Heart left ventricle (tissue), 16 donors: ENCODE data around the gene ABHD10. TPM values are rescaled to one million over a fixed set of nuclear protein-coding genes. Genes with fewer than 3 reads are reported as not detected.
A peak's percentile ranks its signal among the peaks of the same experiment; 100 is the strongest.

Experiments
- ATAC-seq, 4 donors: fragments of 200-7000 bp; cut with Tn5 transposase; one replicate each; pipeline ENCODE4 v1.9.1; 2020 to 2022; ENCODE audit warnings: moderate library complexity in 4 of 4, mild to moderate bottlenecking in 3 of 4, moderate number of reproducible peaks in 1 of 4
- DNase-seq, 5 donors: peaks; one replicate each; pipeline ENCODE4 v3.0.0-alpha.2; 2020
- H3K27ac ChIP-seq, 12 donors: fragments of 200-600 bp; sonication (generic) in 4 of 12; one replicate each; pipeline versions ENCODE4 v1.5.0 to v1.8.0; 2016 to 2022; ENCODE audit warnings: mild to moderate bottlenecking in 2 of 12
- H3K27me3 ChIP-seq, 9 donors: fragments of 200-600 bp; sonication (generic) in 2 of 9; one replicate each; pipeline versions ENCODE4 v1.5.1 to v1.8.0; 2016 to 2022; ENCODE audit warnings: mild to moderate bottlenecking in 3 of 9
- H3K36me3 ChIP-seq, 9 donors: fragments of 200-600 bp; sonication (generic) in 2 of 9; one replicate each; pipeline versions ENCODE4 v1.5.0 to v1.8.0; 2018 to 2022; ENCODE audit warnings: mild to moderate bottlenecking in 2 of 9
- H3K4me1 ChIP-seq, 12 donors: fragments of 200-600 bp; sonication (generic) in 4 of 12; one replicate each; pipeline versions ENCODE4 v1.5.0 to v1.8.0; 2016 to 2022; ENCODE audit warnings: mild to moderate bottlenecking in 3 of 12
- H3K4me3 ChIP-seq, 12 donors: fragments of 200-600 bp; sonication (generic) in 4 of 12; one replicate each; pipeline versions ENCODE4 v1.5.0 to v1.8.0; 2017 to 2022; ENCODE audit warnings: mild to moderate bottlenecking in 9 of 12, moderate library complexity in 4 of 12
- H3K9me3 ChIP-seq, 12 donors: fragments of 200-600 bp; sonication (generic) in 4 of 12; one replicate each; pipeline versions ENCODE4 v1.5.0 to v1.8.0; 2016 to 2022; ENCODE audit warnings: mild to moderate bottlenecking in 1 of 12
- CTCF ChIP-seq, 12 donors: fragments of 200-600 bp; sonication (generic) in 4 of 12; IDR thresholded peaks; one replicate each; pipeline versions ENCODE4 v1.5.0 to v1.8.0; 2018 to 2022; ENCODE audit warnings: antibody characterized with exemption in 12 of 12, mild to moderate bottlenecking in 5 of 12
- POLR2A ChIP-seq, 2 donors: fragments of 450-650 bp; IDR thresholded peaks; one replicate each; pipeline ENCODE4 v1.6.1; 2017; ENCODE audit warnings: antibody characterized with exemption in 2 of 2, mild to moderate bottlenecking in 2 of 2, moderate library complexity in 2 of 2
- WGBS, 4 donors: extraction: QIAGEN DNeasy Blood & Tissue Kit in 2 of 4; methylation state at CpG; one replicate each; pipeline versions ENCODE4 v1.1.5 to v1.1.7; 2013 to 2018; 5-methylcytosine and 5-hydroxymethylcytosine counted together
- intact Hi-C, 10 donors: fragments of 100-400 bp; cut with DNase I; formaldehyde crosslinking; loops; one replicate each; pipeline versions ENCODE4 v1.11.1 to v1.14.2; 2022
- polyA plus RNA-seq, 2 donors: library from polyadenylated mRNA; stranded (reverse); fragments of 200-250 nt; gene quantifications; one replicate each; pipeline ENCODE4 v1.2.3, GENCODE V29; 2013
- total RNA-seq, 9 donors: library from RNA; depleted of rRNA in 2 of 9; stranded (reverse); fragments of >200 nt in 2 of 9; fragmentation: NEBNext Ultra II Directional in 3 of 9; extraction: Animal tissue kit (Norgen Biotek cat#: 25700) in 3 of 9; gene quantifications; one replicate each; pipeline versions ENCODE4 v1.1.0 to v1.2.4, GENCODE V29; 2016 to 2023
- donor health status: ischemic (EF 13 %, LVEDD 7.1; RV severe dilation, severe dysfunction).
- donor health status: healthy with polysubstance abuse.
- donor health status: DM: no; HTN: yes; CAD: no.
- donor health status: DM: no; HTN: no; CAD: no.
- donor health status: ischemic (EF 25% LVEDD 6.9; RV normal size, moderate dysfunction).
- donor health status: ischemic (EF 25% LVEDD 5.7; RV mildly dilated, moderate dysfunction).
- donor health status: healthy.
- donor health status: DM: yes; HTN: yes; CAD: no.
- donor health status: ischemic (EF 35%, LVEDD 5.7; RV mildly dilated, moderate dysfunction).
- donor health status: nonischemic (EF 11% LVEDD 7.7; RV severe dilation, severe dysfunction).
- donor health status: DM: yes; HTN: yes; CAD: no.
- donor health status: PGD.
- donor health status: ischemic (EF 29% LVEDD 5.4; RV normal size, mild dysfunction).
- donor health status: nonischemic (EF 23%, LVEDD 6.1; RV moderate dilation, normal function).

ABHD10 gene
- total and polyA plus RNA-seq, 11 donors: 13.5 to 50.1 (median 40.0) TPM

- no peak overlapping the region for H3K4me3 ChIP-seq
- intact Hi-C loops: loop anchor here (1.0 to 5.0 kb wide), 13 partner anchors 35 to 300 kb away; partner anchors contain the start of gene PHLDB2 (in 1 of the 10)
- no peaks in the 10 kb centered on the region for H3K27me3 ChIP-seq
- peaks cover 0 to 47% (median 25%) of the 10 kb centered on the region in 12 donors for H3K4me1 ChIP-seq
- no peak for TF ChIP-seq POLR2A (IDR thresholded peaks at IDR 0.05)
- TF ChIP-seq CTCF (IDR thresholded peaks at IDR 0.05): peak; percentile 78 to 95 (median 88)
- peak overlapping the region in 11 of 12 donors; percentile 24 to 68 (median 58) for H3K27ac ChIP-seq
- 8 to 15% (median 11%) methylated on average over 8 of the region's 8 CpGs for WGBS, 4 donors
- ATAC-seq (peak; percentile 50 to 84 (median 76)), DNase-seq (peak; percentile 74 to 89 (median 82))
- no peaks in the 10 kb centered on the region for H3K9me3 ChIP-seq
- H3K36me3 ChIP-seq: peaks cover 0 to 96% (median 20%) of the 10 kb centered on the region in 9 donors
Measured at GRCh38 chr3:111967651-111968274, 11.1 kb upstream of the ABHD10 start.

GRCh38 chr3:111968319-111969054, 10.3 kb upstream of the ABHD10 start:
- H3K9me3 ChIP-seq: no peaks in the 10 kb centered on the region
- no peak for TF ChIP-seq POLR2A (IDR thresholded peaks at IDR 0.05)
- TF ChIP-seq CTCF (IDR thresholded peaks at IDR 0.05): no peak
- 20 to 49% (median 27%) methylated on average over 5 of the region's 5 CpGs for WGBS, 4 donors
- ATAC-seq (peak in 1 of 4 donors; percentile 9), DNase-seq (no peak)
- intact Hi-C loops: loop anchor here in 8 of 10 donors (2.0 to 5.0 kb wide), 9 partner anchors 36 to 301 kb away; partner anchors contain the start of gene PHLDB2 (in 1 of the 8)
- no peaks in the 10 kb centered on the region for H3K27me3 ChIP-seq
- H3K4me3 ChIP-seq: no peak overlapping the region
- H3K4me1 ChIP-seq: peaks cover 0 to 47% (median 25%) of the 10 kb centered on the region in 12 donors
- peaks cover 0 to 96% (median 23%) of the 10 kb centered on the region in 9 donors for H3K36me3 ChIP-seq
- H3K27ac ChIP-seq: peak overlapping the region in 8 of 12 donors; percentile 5 to 55 (median 44)

- WGBS, 4 donors: 55 to 61% (median 58%) methylated on average over 3 of the region's 3 CpGs
- Histone ChIP-seq H3K27me3 (no peaks in the 10 kb centered on the region), H3K9me3 (no peaks in the 10 kb centered on the region), H3K36me3 (peaks cover 0 to 96% (median 25%) of the 10 kb centered on the region in 9 donors), H3K27ac (peak overlapping the region in 11 of 12 donors; percentile 18 to 85 (median 72)), H3K4me3 (no peak overlapping the region), H3K4me1 (peaks cover 0 to 47% (median 25%) of the 10 kb centered on the region in 12 donors)
- intact Hi-C loops: loop anchor here in 2 of 10 donors (5.0 kb wide), 2 partner anchors 293 to 303 kb away; no protein-coding TSS in a partner anchor
- no peak for TF ChIP-seq CTCF (IDR thresholded peaks at IDR 0.05)
- TF ChIP-seq POLR2A (IDR thresholded peaks at IDR 0.05): no peak
- DNase-seq (no peak), ATAC-seq (no peak)
Measured at GRCh38 chr3:111970376-111970775, 8.4 kb upstream of the ABHD10 start.
